ENCODE results near the gene TMEM140.

Gene TMEM140

GRCh38 chr7:135154734-135155133 lies 6.9 kb downstream of the TMEM140 start:
- TF ChIP-seq CTCF (IDR thresholded peaks at IDR 0.05; ENCODE audit: control extremely low read depth, extremely low read depth, low read depth, missing control alignments), result no peak
- ChIA-PET POLR2A (no interaction called here), CTCF (no interaction called here)
- no peak for DNase-seq (ENCODE audit: extremely low spot score)

- no peak for TF ChIP-seq CTCF (IDR thresholded peaks at IDR 0.05; ENCODE audit: control extremely low read depth, extremely low read depth, low read depth, missing control alignments)
- ChIA-PET POLR2A (no interaction called here), CTCF (interaction anchor here (3.2 kb wide), 1 partner anchor 13 kb away, joined by 27 read pairs; the partner anchor contains the start of gene CYREN)
- no peak for DNase-seq (ENCODE audit: extremely low spot score)
Observed at GRCh38 chr7:135156290-135156689, 8.4 kb downstream of the TMEM140 start.

- TF ChIP-seq CTCF (IDR thresholded peaks at IDR 0.05; ENCODE audit: control extremely low read depth, extremely low read depth, low read depth, missing control alignments), result no peak
- POLR2A ChIA-PET, result interaction anchor here (0.6 to 1.5 kb wide), 2 partner anchors 10 to 179 kb away, joined by 3 to 4 read pairs; partner anchors contain the start of gene TMEM140
- CTCF ChIA-PET, result interaction anchor here (0.9 to 4.4 kb wide), 5 partner anchors 10 to 172 kb away, joined by 3 to 27 read pairs (median 9); partner anchors contain the start of genes AGBL3, CYREN and TMEM140
- DNase-seq (ENCODE audit: extremely low spot score), result no peak
Observed at GRCh38 chr7:135158141-135158655, 10.3 kb downstream of the TMEM140 start.

GRCh38 chr7:135158874-135159273 lies 11.0 kb downstream of the TMEM140 start:
- CTCF ChIA-PET, result interaction anchor here (0.9 to 4.4 kb wide), 6 partner anchors 8 to 173 kb away, joined by 3 to 27 read pairs (median 6); partner anchors contain the start of genes AGBL3, CYREN and TMEM140
- POLR2A ChIA-PET, result interaction anchor here (0.6 to 1.5 kb wide), 2 partner anchors 11 to 179 kb away, joined by 3 to 4 read pairs; partner anchors contain the start of gene TMEM140

GRCh38 chr7:135159359-135160085 lies 11.7 kb downstream of the TMEM140 start:
- POLR2A ChIA-PET, result interaction anchor here (1.0 to 1.5 kb wide), 2 partner anchors 9 to 12 kb away, joined by 3 to 4 read pairs; partner anchors contain the start of gene TMEM140
- CTCF ChIA-PET, result interaction anchor here (1.2 to 4.4 kb wide), 4 partner anchors 9 to 159 kb away, joined by 3 to 24 read pairs (median 9); partner anchors contain the start of genes CYREN and TMEM140
- no peak for DNase-seq (ENCODE audit: extremely low spot score)
- TF ChIP-seq CTCF (IDR thresholded peaks at IDR 0.05; ENCODE audit: control extremely low read depth, extremely low read depth, low read depth, missing control alignments), result no peak

More at GRCh38 chr7:135158874-135159273, 11.0 kb downstream of the TMEM140 start:
- no peak for TF ChIP-seq CTCF (IDR thresholded peaks at IDR 0.05; ENCODE audit: control extremely low read depth, extremely low read depth, low read depth, missing control alignments)
- no peak for DNase-seq (ENCODE audit: extremely low spot score)

- ChIA-PET CTCF (interaction anchor here (1.0 to 4.4 kb wide), 8 partner anchors 9 to 513 kb away, joined by 3 to 24 read pairs (median 4); partner anchors contain the start of genes AGBL3, CYREN and TMEM140), POLR2A (interaction anchor here (0.9 to 1.0 kb wide), 3 partner anchors 10 to 513 kb away, joined by 3 read pairs; partner anchors contain the start of gene CYREN)
- TF ChIP-seq CTCF (IDR thresholded peaks at IDR 0.05; ENCODE audit: control extremely low read depth, extremely low read depth, low read depth, missing control alignments), result no peak
- DNase-seq (ENCODE audit: extremely low spot score), result no peak
Observed at GRCh38 chr7:135160098-135160857, 12.4 kb downstream of the TMEM140 start.

Data from GM10248 (cell line).